Peyer's patch (tissue), 4 donors: ENCODE data around the gene EFNA1. TPM values are rescaled to one million over a fixed set of nuclear protein-coding genes. Genes with fewer than 3 reads are reported as not detected.
A peak's percentile ranks its signal among the peaks of the same experiment; 100 is the strongest.

Experiments
- DNase-seq, 3 donors: peaks; one replicate each; pipeline ENCODE4 v3.0.0-alpha.2; 2017 to 2019
- H3K27ac ChIP-seq, 4 donors: fragments of 200-600 bp; sonication (generic); one replicate each; pipeline ENCODE4 v1.5.1; 2016 to 2019
- H3K27me3 ChIP-seq, 2 donors: fragments of 200-600 bp; sonication (generic); one replicate each; pipeline ENCODE4 v1.5.1; 2019
- H3K36me3 ChIP-seq, 3 donors: fragments of 200-600 bp; sonication (generic); one replicate each; pipeline ENCODE4 v1.5.1; 2016 to 2019
- H3K4me1 ChIP-seq, 4 donors: fragments of 200-600 bp; sonication (generic); one replicate each; pipeline ENCODE4 v1.5.1; 2016 to 2019
- H3K4me3 ChIP-seq, 4 donors: fragments of 200-600 bp; sonication (generic); 1 replicate in 3 of 4; 2 replicates in 1 of 4; pipeline ENCODE4 v1.5.1; 2016 to 2019; ENCODE audit warnings: mild to moderate bottlenecking in 1 of 4
- H3K9me3 ChIP-seq, 4 donors: fragments of 200-600 bp; sonication (generic); one replicate each; pipeline ENCODE4 v1.5.1; 2016 to 2019; ENCODE audit warnings: mild to moderate bottlenecking in 1 of 4
- POLR2A ChIP-seq, 2 donors: fragments of 450-650 bp; IDR thresholded peaks; one replicate each; pipeline ENCODE4 v1.5.1; 2017; ENCODE audit warnings: antibody characterized with exemption in 2 of 2, mild to moderate bottlenecking in 2 of 2, moderate library complexity in 2 of 2
- total RNA-seq, 4 donors: library from RNA; depleted of rRNA; stranded (reverse); fragments of >200 nt; gene quantifications; one replicate each; pipeline ENCODE4 v1.1.0, GENCODE V29; 2016
- TF ChIP-seq, protein P1 (sequence below), 6 experiments: fragments of 450-650 bp in 4 of 6; fragments of 200-600 bp in 2 of 6; sonication (generic) in 1 of 6; IDR thresholded peaks; one replicate each; pipeline ENCODE4 v1.5.1; 2017 to 2019; ENCODE audit warnings: antibody characterized with exemption in 6 of 6, mild to moderate bottlenecking in 3 of 6, moderate library complexity in 1 of 6

Gene EFNA1
- total RNA-seq, 4 donors from 2014 or later = 13.2 to 166 (median 145) TPM

DNA sequence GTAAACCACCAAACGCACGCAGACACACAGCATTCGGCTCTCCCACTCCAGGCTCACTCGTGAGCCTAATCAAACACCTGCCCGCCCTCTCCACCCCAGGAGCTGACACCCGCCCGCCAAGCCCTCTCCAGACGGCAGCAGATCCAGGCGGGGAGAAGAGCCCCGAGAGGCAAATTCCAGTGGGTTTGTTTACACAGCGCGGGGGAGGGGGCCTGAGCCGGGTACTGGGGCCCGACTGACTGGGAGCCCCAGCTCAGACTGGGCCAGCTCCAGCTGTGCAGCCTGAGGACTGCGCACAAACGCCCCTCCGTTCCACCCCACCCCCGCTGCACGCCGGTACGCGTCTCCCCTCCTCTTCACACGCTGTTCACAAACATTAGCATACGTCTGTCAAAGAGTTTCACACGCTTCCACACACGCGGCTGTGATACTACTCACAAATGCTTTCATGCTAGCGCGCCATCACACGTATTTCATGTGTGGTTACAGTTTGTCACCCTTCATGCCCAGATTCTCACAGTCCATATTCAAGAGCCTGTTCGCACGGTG, 1.0 kb upstream of the EFNA1 start:
- H3K4me3 ChIP-seq = peak overlapping the region; percentile 51 to 69 (median 64)
- no peaks in the 10 kb centered on the region for H3K27me3 ChIP-seq
- H3K27ac ChIP-seq = peak overlapping the region; percentile 58 to 98 (median 92)
- peaks cover 0 to 6% (median 0%) of the 10 kb centered on the region in 3 donors for H3K36me3 ChIP-seq
- H3K9me3 ChIP-seq = no peaks in the 10 kb centered on the region
- DNase-seq = peak in 2 of 3 donors; percentile 58 to 80
- peaks cover 6 to 24% (median 15%) of the 10 kb centered on the region in 4 donors for H3K4me1 ChIP-seq
- no peak for TF ChIP-seq POLR2A (IDR thresholded peaks at IDR 0.05)
- TF ChIP-seq, protein P1, sequence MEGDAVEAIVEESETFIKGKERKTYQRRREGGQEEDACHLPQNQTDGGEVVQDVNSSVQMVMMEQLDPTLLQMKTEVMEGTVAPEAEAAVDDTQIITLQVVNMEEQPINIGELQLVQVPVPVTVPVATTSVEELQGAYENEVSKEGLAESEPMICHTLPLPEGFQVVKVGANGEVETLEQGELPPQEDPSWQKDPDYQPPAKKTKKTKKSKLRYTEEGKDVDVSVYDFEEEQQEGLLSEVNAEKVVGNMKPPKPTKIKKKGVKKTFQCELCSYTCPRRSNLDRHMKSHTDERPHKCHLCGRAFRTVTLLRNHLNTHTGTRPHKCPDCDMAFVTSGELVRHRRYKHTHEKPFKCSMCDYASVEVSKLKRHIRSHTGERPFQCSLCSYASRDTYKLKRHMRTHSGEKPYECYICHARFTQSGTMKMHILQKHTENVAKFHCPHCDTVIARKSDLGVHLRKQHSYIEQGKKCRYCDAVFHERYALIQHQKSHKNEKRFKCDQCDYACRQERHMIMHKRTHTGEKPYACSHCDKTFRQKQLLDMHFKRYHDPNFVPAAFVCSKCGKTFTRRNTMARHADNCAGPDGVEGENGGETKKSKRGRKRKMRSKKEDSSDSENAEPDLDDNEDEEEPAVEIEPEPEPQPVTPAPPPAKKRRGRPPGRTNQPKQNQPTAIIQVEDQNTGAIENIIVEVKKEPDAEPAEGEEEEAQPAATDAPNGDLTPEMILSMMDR (IDR thresholded peaks at IDR 0.05) = peak in 1 of 6 experiments; percentile 2

DNA sequence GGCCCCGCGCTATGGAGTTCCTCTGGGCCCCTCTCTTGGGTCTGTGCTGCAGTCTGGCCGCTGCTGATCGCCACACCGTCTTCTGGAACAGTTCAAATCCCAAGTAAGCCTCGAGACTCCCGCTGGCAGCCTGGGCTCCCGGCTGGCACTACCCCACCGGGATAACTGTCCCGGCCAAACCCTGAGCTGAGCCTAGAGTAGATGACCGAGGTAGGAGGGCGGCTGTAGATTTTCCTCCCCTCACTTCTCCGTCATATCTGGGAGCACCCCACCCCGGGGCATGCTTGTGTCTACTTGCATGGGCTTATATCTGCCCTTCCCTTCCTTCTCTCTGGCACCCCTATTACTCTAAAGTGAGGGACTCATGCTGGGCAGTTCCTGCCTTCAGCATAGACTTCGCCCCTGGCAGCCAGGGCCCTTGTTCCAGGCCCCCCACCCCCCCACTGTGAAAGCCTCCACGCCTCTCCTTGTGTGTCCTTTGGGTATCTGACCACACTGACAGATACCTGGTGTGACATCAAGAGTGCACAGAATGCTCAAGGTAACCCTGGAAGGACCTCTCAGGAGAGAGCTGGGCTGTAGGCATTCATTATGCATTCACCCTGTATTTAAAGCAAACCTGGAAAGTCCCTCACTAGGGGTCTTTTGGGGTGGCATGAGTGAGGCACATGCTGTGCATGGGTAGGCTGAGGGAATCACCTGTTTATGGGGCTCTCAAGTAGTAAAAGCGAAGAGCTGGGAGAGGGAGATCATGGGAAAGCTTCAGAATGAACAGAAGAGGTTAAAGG, 485 bp downstream of the EFNA1 start:
- H3K9me3 ChIP-seq = no peaks in the 10 kb centered on the region
- DNase-seq = peak in 1 of 3 donors; percentile 57
- H3K4me3 ChIP-seq = peak overlapping the region; percentile 51 to 69 (median 64)
- H3K36me3 ChIP-seq = peaks cover 0 to 20% (median 0%) of the 10 kb centered on the region in 3 donors
- peak overlapping the region; percentile 58 to 98 (median 92) for H3K27ac ChIP-seq
- H3K4me1 ChIP-seq = peaks cover 6 to 24% (median 17%) of the 10 kb centered on the region in 4 donors
- TF ChIP-seq, protein P1 (IDR thresholded peaks at IDR 0.05) = no peak
- peak in 1 of 2 donors; percentile 72 for TF ChIP-seq POLR2A (IDR thresholded peaks at IDR 0.05)
- H3K27me3 ChIP-seq = no peaks in the 10 kb centered on the region

DNA sequence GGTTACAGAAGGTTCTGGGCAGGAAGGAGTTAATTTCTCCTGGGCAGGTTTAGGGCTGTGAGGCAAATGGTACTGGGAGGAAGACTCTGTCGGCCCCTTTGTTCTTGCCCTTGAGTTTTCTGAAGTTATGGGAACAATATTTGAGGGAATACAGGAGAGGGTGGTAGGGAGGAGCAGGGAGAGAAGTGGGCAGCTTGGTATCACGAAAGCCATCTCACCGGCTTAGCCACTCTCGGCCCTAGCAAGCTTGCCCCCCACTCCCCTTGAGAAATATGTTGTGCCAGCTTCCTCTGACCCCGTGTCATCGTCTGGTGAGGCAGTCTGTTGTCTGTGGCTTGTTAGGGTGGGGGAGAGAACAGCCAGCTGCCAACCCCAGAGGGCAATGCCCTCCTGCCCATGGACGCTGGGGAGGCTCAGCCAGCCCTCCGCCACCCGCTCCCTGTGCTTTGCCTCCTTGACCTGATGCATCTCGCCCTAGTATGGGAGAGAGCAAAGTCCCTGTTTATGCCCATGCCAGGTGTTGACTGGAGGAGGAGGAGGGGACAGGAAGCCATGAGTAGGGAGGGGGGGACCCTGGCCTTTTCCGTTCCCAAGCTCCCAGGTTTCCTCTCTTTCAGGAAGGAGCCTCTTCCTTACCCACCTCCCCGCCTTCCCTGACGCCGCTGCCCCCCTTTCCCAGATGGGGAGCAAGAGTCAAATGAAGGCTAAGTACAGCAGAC, 1.2 kb downstream of the EFNA1 start:
- Histone ChIP-seq H3K36me3 (peaks cover 0 to 27% (median 0%) of the 10 kb centered on the region in 3 donors), H3K4me3 (peak overlapping the region in 3 of 4 donors; percentile 51 to 69 (median 63)), H3K27ac (peak overlapping the region; percentile 14 to 98 (median 92)), H3K4me1 (peaks cover 7 to 31% (median 17%) of the 10 kb centered on the region in 4 donors), H3K27me3 (no peaks in the 10 kb centered on the region), H3K9me3 (no peaks in the 10 kb centered on the region)
- DNase-seq = peak in 2 of 3 donors; percentile 89 to 92
- peak; percentile 96 for TF ChIP-seq POLR2A (IDR thresholded peaks at IDR 0.05)
- TF ChIP-seq, protein P1 (IDR thresholded peaks at IDR 0.05) = no peak

DNA sequence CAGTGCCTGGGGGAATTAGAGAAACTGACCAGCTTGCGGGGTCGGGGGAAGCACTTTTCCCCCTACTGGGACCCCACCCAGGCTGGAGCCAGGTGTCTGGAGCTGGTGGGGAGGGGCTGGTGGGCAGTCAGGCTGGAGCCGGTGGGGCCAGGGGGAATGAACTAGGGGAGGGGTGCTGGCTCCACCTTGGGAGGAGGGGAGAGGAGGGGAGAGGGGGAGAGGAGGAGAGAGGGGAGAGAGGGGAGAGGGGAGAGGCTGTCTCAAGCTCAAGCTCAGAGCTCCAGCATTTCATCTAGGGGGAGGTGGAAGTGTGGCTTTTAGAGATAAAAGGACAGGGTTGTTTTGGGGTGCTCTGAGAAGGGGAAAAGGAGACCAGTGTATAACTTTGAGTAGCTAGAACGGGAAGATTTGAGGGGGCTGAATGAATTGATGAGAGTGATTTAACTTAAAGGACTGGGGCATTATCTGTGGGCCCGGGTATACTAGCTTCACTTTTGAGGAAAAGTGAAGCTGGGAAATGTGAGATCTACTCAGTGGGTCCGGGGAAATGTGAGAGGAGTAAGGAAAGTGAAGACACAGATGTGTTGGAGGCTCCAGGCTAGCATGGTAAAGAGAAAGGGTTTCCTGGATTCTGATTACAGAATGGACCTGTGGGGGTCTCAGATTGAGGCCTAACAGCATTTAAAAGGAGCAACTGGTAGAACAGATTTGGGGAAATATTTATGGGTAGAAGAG, 2.8 kb downstream of the EFNA1 start:
- no peaks in the 10 kb centered on the region for H3K9me3 ChIP-seq
- H3K27me3 ChIP-seq = no peaks in the 10 kb centered on the region
- TF ChIP-seq POLR2A (IDR thresholded peaks at IDR 0.05) = no peak
- TF ChIP-seq, protein P1 (IDR thresholded peaks at IDR 0.05) = no peak
- H3K4me3 ChIP-seq = peak overlapping the region in 3 of 4 donors; percentile 20 to 69 (median 63)
- no peak for DNase-seq
- peaks cover 5 to 29% (median 21%) of the 10 kb centered on the region in 4 donors for H3K4me1 ChIP-seq
- H3K36me3 ChIP-seq = peaks cover 0 to 34% (median 0%) of the 10 kb centered on the region in 3 donors
- peak overlapping the region in 3 of 4 donors; percentile 87 to 98 (median 98) for H3K27ac ChIP-seq

DNA sequence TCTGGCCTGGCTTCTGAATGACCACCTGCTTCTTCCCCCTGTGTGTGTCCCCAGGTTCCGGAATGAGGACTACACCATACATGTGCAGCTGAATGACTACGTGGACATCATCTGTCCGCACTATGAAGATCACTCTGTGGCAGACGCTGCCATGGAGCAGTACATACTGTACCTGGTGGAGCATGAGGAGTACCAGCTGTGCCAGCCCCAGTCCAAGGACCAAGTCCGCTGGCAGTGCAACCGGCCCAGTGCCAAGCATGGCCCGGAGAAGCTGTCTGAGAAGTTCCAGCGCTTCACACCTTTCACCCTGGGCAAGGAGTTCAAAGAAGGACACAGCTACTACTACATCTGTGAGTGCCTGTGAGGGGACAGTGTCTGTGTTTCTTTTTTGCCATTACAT, 3.6 kb downstream of the EFNA1 start:
- peak; percentile 93 to 96 for TF ChIP-seq POLR2A (IDR thresholded peaks at IDR 0.05)
- TF ChIP-seq, protein P1 (IDR thresholded peaks at IDR 0.05) = no peak
- DNase-seq = peak in 2 of 3 donors; percentile 87 to 88
- Histone ChIP-seq H3K27ac (peak overlapping the region in 3 of 4 donors; percentile 87 to 98 (median 98)), H3K27me3 (no peaks in the 10 kb centered on the region), H3K4me3 (peak overlapping the region in 2 of 4 donors; percentile 63 to 69), H3K9me3 (no peaks in the 10 kb centered on the region), H3K4me1 (peaks cover 0 to 28% (median 20%) of the 10 kb centered on the region in 4 donors), H3K36me3 (peaks cover 0 to 34% (median 0%) of the 10 kb centered on the region in 3 donors)
